ENCODE data around the gene NR1I2.

GRCh38 chr3:119800844-119801243 lies 18.9 kb downstream of the NR1I2 start:
- no peak for TF ChIP-seq EZH2 (IDR thresholded peaks at IDR 0.05; ENCODE audit: insufficient read depth, poor library complexity, severe bottlenecking)
- no peak for TF ChIP-seq EZH2phosphoT487 (IDR thresholded peaks at IDR 0.05; ENCODE audit: insufficient read depth, low read depth)

All from GM23248 (cell line).